Stimulated activated CD4-positive, alpha-beta T cell treated with anti-CD3 and anti-CD28 coated beads, Interleukin-15, amount 100 ng/mL, for 48 hours (primary cell): ENCODE measurements around the gene DDX56.
"Not testable (repeated sequence)": the region's sequence is repeated elsewhere in the genome, so short reads cannot be mapped to it uniquely, and the experiment has no call there.

Experiments
- DNase-seq, 2 donors: peaks; one replicate each; pipeline ENCODE4 v3.0.0-alpha.2; 2020; ENCODE audit warnings: low read depth in 2 of 2

DDX56 gene

GRCh38 chr7:44562622-44562962, 11.1 kb downstream of the DDX56 start:
- not testable (repeated sequence) for DNase-seq

- no peak for DNase-seq
These were observed 11.6 kb downstream of the DDX56 start for GRCh38 chr7:44561962-44562621.

GRCh38 chr7:44561481-44561880, 12.2 kb downstream of the DDX56 start:
- DNase-seq = no peak

- DNase-seq = no peak
These were observed 14.2 kb downstream of the DDX56 start for GRCh38 chr7:44559485-44559884.

GRCh38 chr7:44557485-44557884, 16.2 kb downstream of the DDX56 start:
- DNase-seq = no peak

GRCh38 chr7:44555350-44555749, 18.4 kb downstream of the DDX56 start:
- DNase-seq = no peak

- not testable (repeated sequence) for DNase-seq
These were observed 21.2 kb downstream of the DDX56 start for GRCh38 chr7:44552473-44553005.

GRCh38 chr7:44549457-44549856, 24.3 kb downstream of the DDX56 start:
- DNase-seq = no peak

- no peak for DNase-seq
These were observed 24.8 kb downstream of the DDX56 start for GRCh38 chr7:44548893-44549292.

- no peak for DNase-seq
These were observed 26.0 kb downstream of the DDX56 start for GRCh38 chr7:44547536-44548231.

- DNase-seq = no peak
These were observed 31.7 kb downstream of the DDX56 start for GRCh38 chr7:44541876-44542610.

- no peak for DNase-seq
These were observed 32.5 kb downstream of the DDX56 start, which contains the start of gene NPC1L1 for GRCh38 chr7:44541028-44541869. NPC1L1 (minus strand) TSS chr7:44541330; CDS start chr7:44541259, 71 bp downstream.

GRCh38 chr7:44540592-44541027, 33.1 kb downstream of the DDX56 start:
- DNase-seq = no peak

- no peak for DNase-seq
These were observed 33.8 kb downstream of the DDX56 start for GRCh38 chr7:44539669-44540506.

GRCh38 chr7:44538798-44539668, 34.7 kb downstream of the DDX56 start:
- DNase-seq = no peak

GRCh38 chr7:44538093-44538797, 35.5 kb downstream of the DDX56 start:
- DNase-seq = no peak

- no peak for DNase-seq
These were observed 36.3 kb downstream of the DDX56 start for GRCh38 chr7:44537442-44537841.

GRCh38 chr7:44536090-44536489, 37.6 kb downstream of the DDX56 start:
- no peak for DNase-seq
